ENCODE results near the gene TRIM46.
A peak's percentile ranks its signal among the peaks of the same experiment; 100 is the strongest.
"Not testable (repeated sequence)": the region's sequence is repeated elsewhere in the genome, so short reads cannot be mapped to it uniquely, and the experiment has no call there.

Gene TRIM46

GRCh38 chr1:155207806-155208540, 34.3 kb downstream of the TRIM46 start, which contains the start of gene THBS3:
THBS3 (minus strand) TSS chr1:155207897; CDS start chr1:155207876, 21 bp downstream.
- peak; percentile 81 for DNase-seq

GRCh38 chr1:155208541-155209311, 35.1 kb downstream of the TRIM46 start, which contains the start of gene MTX1:
MTX1 (plus strand) TSS chr1:155208695; CDS start chr1:155208805, 110 bp downstream.
- DNase-seq: peak; percentile 95

GRCh38 chr1:155209312-155209721, 35.7 kb downstream of the TRIM46 start:
- no peak for DNase-seq

- DNase-seq: no peak
Measured at GRCh38 chr1:155210314-155211104, 36.9 kb downstream of the TRIM46 start.

- not testable (repeated sequence) for DNase-seq
Measured at GRCh38 chr1:155211381-155212050, 37.9 kb downstream of the TRIM46 start.

- DNase-seq: not testable (repeated sequence)
Measured at GRCh38 chr1:155212051-155212440, 38.4 kb downstream of the TRIM46 start.

- not testable (repeated sequence) for DNase-seq
Measured at GRCh38 chr1:155214702-155215101, 41.1 kb downstream of the TRIM46 start.

- peak; percentile 67 for DNase-seq
Measured at GRCh38 chr1:155218854-155219591, 45.4 kb downstream of the TRIM46 start.

GRCh38 chr1:155219592-155220031, 46.0 kb downstream of the TRIM46 start:
- peak; percentile 66 for DNase-seq

GRCh38 chr1:155220211-155220965, 46.7 kb downstream of the TRIM46 start:
- not testable (repeated sequence) for DNase-seq

- no peak for DNase-seq
Measured at GRCh38 chr1:155223047-155223446, 49.4 kb downstream of the TRIM46 start.

GRCh38 chr1:155225404-155225759, 51.7 kb downstream of the TRIM46 start:
- not testable (repeated sequence) for DNase-seq

GRCh38 chr1:155226188-155226909, 52.7 kb downstream of the TRIM46 start:
- DNase-seq: peak; percentile 81

GRCh38 chr1:155226910-155227260, 53.2 kb downstream of the TRIM46 start:
- DNase-seq: peak; percentile 87

- peak; percentile 99 for DNase-seq
Measured at GRCh38 chr1:155227261-155228095, 53.8 kb downstream of the TRIM46 start.

GRCh38 chr1:155228096-155228427, 54.4 kb downstream of the TRIM46 start:
- no peak for DNase-seq

- DNase-seq: not testable (repeated sequence)
Measured at GRCh38 chr1:155231302-155231701, 57.7 kb downstream of the TRIM46 start.

GRCh38 chr1:155232001-155232978, 58.6 kb downstream of the TRIM46 start:
- DNase-seq: not testable (repeated sequence)
